HG02571 (cell line): ENCODE measurements around the gene AADAT.
"Not testable (repeated sequence)": the region's sequence is repeated elsewhere in the genome, so short reads cannot be mapped to it uniquely, and the experiment has no call there.

ENCODE experiments used
- ATAC-seq: cut with Tn5 transposase; IDR thresholded peaks from one replicate; pipeline ENCODE4 v1.9.1; 2021; ENCODE audit warnings: mild to moderate bottlenecking, moderate library complexity; ENCODE audit not compliant: unreplicated experiment

Gene AADAT

DNA sequence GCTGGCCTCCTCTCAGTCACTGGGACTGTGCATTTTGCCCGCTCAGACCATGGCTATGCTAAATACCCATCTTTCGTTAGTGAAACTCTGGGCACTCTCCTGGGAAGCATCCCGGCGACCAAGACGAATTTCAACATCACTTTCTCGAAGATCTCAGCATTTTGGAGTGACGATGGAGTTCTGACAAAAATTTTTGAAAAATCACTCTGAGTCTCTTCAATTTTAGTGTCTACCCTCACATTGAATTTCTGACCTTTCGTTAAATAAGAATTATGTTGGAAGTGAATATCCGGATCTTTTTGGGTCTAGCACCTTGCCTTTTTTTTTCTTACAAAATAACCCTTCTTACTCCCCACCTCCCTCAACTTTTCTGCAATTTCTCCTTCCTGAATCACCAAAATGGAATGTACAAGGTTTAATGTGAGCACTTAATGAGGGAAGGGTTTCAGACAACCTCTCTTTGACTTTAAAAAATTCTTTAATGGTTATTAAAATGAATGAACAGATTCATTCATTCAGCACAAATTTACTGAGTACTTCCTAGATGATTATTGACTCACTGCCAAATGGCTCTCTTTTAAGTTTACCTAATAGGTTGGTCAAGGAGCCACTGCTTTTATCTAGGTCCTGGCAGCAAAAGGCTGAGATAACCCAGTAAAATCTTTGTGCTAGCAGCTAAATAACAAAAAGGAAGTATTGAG, 746 bp upstream of the AADAT start:
- no peak for ATAC-seq

GRCh38 chr4:170089274-170089667, 485 bp downstream of the AADAT start:
- ATAC-seq = no peak

GRCh38 chr4:170088716-170089115, 1.0 kb downstream of the AADAT start:
- no peak for ATAC-seq

- ATAC-seq = no peak
These were observed 2.5 kb downstream of the AADAT start for GRCh38 chr4:170087163-170087700.

DNA sequence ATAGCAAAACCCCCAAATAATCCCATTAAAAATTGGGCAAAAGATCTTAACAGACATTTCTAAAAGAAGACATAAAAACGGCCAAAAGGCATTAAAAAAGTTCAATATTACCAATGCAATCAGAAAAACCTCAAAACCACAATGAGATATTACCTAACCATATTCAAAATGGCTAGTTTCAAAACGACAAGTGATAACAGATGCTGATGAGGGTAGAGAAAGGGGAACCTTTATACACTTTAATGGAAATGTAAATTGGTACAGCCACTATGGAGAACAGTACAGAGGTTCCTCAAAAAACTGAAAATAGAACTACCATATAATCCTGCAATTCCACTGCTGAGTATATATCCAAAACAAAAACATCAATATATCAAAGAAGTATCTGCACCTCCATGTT, 6.2 kb downstream of the AADAT start:
- ATAC-seq = no peak

DNA sequence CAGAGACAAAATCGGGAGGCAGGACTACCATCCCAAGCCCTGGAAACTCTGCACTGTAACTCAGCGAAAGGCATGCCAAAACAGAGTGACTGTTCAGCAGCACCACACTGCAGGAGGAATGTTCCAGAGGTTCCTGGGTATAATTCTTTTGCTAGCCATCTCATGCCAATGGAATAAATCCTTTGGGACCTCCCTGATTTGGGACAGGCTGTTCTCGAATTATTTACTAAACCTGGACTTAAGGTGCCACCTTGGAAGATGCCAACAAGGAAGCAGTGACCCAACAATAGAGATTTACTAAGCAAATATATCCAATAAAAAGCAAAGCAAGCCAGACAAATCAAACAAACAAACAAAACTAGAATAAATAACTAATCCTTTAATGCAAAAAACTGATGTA, 9.3 kb downstream of the AADAT start:
- ATAC-seq = no peak

DNA sequence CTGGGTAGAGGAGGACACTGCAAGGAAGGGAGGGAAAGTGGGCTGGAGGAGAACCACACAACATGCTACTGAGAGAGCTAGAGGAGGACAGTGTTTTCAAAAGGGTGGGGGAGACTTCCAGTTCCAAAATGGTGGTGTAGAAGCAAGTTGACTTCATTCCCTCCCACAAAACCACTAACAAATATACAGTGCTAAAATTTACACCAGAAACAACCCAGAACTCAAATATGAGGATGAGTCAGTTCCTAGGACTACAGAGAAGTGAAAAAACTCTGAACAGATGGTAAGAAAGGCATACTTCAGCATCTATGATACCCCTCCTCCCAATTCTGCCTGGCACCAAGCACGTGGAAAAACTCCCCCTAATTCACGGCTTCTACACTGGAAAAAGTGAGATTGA, 9.8 kb downstream of the AADAT start:
- ATAC-seq = no peak

GRCh38 chr4:170071196-170071595, 18.6 kb downstream of the AADAT start:
- ATAC-seq = no peak

DNA sequence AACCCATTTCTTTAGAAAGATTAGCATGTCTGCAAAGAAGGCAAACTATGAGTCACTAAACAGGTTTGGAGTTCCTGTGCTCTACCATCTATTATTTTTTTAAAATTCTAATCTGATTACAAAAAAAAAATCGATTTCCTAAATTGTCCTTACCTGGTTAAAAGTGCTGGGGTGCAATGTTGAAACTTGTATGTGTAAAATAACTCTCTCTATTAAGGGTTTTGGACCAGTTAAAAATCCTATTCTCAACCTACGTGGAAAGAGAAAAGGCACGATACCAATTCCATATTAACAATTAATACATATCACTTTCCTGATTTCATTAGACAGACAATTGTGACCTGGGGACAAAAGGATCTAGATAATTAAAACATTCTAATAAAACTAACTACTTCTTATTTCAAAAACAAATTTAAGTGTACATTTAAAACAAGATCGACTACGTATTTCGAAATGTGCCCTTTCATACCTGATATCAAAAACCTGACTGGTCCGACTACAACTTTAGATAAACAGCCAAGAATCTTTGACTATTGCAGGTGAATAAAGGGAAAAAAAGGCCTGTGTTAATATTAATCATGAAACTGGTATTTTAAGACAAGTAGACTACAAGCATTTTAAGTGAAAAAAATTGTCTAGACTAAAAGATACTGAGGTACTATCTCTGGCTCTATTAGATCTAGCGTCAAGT, 21.2 kb downstream of the AADAT start:
- ATAC-seq = no peak

GRCh38 chr4:170059421-170059820, 30.3 kb downstream of the AADAT start:
- ATAC-seq = no peak

GRCh38 chr4:170058826-170059225, 30.9 kb downstream of the AADAT start:
- ATAC-seq = no peak

DNA sequence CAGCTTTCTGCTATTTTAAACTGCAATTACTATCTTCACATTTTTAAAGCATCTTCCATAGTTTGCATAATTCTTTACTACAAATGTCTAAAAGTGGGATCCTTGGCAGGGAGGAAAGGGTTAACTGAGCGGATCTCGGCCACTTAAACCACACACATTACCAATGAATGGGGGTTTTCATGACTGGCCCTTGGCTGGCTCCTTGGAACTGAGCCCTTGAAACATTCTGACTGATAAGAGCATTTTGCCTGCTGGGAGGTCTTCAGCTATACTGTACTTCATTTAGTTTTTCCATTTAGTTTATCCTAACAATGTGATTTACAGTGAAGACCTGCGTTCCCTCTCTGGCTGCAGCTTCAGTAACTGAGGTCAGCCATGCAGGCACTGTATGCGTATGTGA, 31.9 kb downstream of the AADAT start:
- no peak for ATAC-seq

- no peak for ATAC-seq
These were observed 36.8 kb downstream of the AADAT start for GRCh38 chr4:170052919-170053318.

- no peak for ATAC-seq
These were observed 38.4 kb downstream of the AADAT start for GRCh38 chr4:170051402-170051801.

- ATAC-seq = no peak
These were observed 40.0 kb downstream of the AADAT start for GRCh38 chr4:170049766-170050165.

DNA sequence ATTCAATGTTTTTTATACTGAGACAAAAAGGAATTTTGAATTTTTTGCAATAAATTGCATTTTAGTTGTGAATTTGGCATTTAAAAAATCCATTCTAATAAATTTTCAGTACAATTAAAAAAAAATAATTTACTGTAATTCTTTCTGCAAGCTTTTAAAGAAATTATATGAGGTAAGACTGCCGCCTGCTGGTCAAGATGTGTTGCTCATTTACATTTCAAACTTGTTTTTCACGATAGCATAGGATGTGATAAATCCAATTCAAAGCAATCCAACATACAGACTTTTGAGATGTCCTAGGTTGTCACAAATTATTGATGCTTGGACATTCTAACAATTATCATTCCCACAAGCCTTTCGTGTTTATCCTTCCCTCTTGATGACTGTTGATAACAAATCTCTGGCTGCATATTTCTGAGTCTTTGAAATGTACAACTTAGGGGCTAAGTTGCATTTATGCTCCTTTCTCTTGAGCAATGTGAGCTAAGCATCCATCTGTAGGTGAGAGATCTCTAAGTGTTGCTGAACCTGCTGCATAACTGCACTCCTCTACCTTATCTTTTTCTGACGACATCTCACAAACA, 41.9 kb downstream of the AADAT start:
- ATAC-seq = no peak

GRCh38 chr4:170046156-170046555, 43.6 kb downstream of the AADAT start:
- not testable (repeated sequence) for ATAC-seq

GRCh38 chr4:170040031-170040680, 49.6 kb downstream of the AADAT start:
- ATAC-seq = no peak

GRCh38 chr4:170038769-170039168, 51.0 kb downstream of the AADAT start:
- ATAC-seq = no peak

- ATAC-seq = no peak
These were observed 51.5 kb downstream of the AADAT start for GRCh38 chr4:170038232-170038631.

DNA sequence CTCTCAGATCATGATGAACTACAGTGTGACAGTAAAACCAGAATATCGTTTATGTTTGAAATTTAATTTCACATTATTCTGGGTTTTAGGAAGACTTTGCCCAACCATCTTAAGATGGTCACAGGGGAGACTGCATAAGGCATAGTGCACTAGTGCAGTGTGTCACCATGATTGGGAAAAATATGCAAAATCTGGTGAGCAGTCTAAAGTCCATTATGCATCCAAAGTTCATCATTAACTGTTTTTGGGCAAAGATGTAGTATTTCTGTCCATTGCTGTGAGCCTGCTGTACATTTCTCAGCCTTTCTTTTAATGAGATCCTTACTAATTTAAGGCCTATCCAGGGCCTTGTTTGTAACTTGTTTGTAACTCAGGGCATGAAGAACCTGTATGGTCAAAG, 52.3 kb downstream of the AADAT start:
- no peak for ATAC-seq

DNA sequence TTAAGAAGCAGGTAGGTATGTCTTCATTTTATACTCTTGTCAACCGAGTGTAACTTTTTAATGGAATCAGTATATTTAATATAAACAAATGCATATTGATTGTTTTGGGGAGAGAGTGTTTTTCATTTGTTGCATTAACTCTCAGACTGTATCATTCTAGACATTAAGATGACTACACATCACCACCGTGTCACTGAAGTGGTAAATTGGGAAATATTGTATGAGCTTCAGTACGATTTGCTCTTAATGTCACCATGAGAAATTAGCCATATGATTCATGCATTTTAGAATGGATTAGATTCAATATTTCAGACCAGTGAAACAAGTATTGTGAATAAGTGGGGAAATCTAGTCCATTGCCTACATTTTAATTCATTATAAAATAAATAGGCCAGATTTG, 53.9 kb downstream of the AADAT start:
- ATAC-seq = no peak
